Stimulated activated CD4-positive, alpha-beta T cell treated with anti-CD3 and anti-CD28 coated beads, Interleukin-2, amount 100 ng/mL, for 48 hours (primary cell): Measurements from ENCODE around the gene ARAF.
"Not testable (repeated sequence)": the region's sequence is repeated elsewhere in the genome, so short reads cannot be mapped to it uniquely, and the experiment has no call there.

Experiments used
- DNase-seq, 2 donors: peaks; one replicate each; pipeline ENCODE4 v3.0.0-alpha.2; 2020

Gene ARAF

DNA sequence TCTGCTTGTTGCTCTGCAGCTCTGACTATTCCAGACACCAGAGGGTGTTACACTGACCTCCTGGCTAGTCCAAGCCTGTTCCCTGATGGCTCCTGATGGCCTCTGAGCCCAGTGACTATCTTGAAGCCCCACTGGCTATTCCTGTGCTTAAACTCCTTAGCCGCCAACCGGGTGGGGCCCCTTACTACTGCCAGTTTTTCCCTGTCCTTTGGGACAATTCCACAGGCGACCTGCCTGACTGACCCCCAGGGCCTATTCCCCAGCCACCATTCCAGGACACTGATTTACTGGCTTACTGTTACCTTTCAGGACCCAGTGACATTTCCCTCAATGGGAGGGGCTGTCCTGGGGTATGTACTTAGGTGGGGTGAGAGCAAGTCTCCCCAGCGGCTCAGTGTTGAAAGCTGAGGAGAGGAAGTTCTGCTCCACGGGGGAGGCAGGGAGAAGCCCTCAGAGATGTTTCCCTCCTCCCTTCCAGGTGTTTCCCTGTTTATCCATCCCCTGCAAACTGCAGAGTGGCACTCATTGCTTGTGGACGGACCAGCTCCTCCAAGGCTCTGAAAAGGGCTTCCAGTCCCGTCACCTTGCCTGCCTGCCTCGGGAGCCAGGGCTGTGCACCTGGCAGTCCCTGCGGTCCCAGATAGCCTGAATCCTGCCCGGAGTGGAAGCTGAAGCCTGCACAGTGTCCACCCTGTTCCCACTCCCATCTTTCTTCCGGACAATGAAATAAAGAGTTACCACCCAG is 25.2 kb downstream of the ARAF start:
- DNase-seq, result no peak

DNA sequence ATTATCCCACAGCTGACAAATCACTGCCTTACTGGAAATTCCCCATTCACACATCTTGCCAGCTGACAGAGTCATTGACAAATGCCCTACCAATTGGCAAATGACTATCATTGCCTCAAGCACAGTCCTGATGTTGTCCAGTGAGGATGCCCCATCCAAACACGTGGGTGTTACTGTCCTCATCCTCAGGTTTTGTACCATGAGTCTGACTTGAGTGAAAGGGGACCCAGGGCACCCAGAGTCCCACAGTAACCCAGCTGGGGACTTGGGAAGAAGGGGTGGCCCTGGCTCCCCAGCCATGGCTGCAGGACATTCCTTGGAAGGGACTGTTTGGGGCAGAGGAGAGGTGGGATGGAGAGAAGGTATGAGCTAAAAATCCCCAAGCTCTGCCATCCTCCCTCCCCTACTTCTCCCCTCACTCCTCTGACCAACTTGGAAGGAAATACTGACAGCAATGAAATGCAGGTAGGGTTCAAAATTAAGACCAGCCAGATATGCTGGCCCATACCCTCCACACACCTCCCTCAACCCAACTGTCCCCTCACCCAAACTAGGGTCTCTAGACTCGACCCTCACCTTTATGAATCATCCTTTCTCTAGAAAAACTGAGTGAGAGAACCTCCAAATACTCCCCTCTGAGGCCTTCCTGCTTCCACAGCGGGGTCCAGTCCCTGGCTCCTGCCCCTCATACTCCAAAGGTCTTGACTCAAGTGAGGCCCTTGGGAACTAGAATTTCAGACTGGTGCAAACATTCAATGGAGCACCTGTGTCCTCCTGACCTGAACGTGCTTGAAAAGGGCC is 26.3 kb downstream of the ARAF start:
- DNase-seq, result no peak

DNA sequence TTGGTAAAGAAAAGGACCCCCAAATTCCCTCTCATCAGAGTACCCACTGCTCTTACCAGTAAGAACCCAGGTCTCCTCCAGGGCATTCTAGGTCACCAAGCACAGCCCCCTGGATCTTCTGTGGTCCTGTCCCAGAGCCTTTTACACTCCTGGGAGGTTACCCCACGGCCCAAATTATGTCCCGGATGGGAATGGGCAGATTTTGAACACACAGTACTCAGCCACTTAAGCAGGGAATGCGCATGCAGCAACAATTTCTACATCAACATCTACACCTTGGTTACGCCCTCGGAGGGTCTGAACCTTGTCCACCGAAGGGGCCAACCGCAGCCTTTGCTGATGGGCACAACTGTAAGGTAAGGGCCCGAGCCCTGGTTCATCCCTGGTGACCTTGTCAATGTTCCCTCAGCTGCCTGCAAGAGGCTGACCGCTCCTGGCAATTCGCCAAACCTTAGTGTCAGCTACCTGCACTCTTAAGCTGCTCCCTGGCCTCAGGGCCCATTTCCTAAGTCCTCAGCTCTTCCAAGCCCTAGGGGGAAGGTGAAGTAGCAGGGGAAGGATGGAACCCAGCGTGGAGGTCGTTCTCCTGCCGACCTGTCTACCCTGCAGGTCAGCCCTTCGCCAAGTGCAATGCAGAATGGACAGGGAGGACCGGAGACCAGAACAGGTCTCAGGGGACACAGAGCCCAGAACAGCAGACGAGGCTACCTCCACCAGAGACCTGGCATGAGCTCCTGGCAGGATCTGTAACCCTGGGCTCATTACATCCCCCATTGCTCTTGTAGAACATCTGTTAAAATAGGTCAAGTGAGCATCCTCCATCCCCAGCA is 27.1 kb downstream of the ARAF start:
- DNase-seq, result no peak

DNA sequence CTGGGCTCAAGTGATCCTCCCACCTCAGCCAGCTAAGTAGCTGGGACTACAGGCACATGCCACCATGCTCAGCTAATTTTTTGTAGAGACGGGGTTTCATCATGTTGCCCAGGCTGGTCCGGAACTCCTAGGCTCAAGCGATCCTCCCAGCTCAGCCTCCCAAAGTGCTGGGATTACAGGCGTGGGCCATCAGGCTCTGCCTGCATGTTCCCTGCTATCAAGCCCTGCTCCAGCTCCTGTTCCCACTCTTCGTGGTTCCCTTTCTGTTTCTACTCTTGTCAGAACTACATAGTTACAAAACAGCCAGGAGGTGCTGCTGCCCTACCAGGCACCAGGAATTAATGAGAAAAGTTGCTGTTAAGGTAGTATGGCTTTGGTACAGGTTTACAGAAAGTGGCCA is 30.0 kb downstream of the ARAF start:
- no peak for DNase-seq

DNA sequence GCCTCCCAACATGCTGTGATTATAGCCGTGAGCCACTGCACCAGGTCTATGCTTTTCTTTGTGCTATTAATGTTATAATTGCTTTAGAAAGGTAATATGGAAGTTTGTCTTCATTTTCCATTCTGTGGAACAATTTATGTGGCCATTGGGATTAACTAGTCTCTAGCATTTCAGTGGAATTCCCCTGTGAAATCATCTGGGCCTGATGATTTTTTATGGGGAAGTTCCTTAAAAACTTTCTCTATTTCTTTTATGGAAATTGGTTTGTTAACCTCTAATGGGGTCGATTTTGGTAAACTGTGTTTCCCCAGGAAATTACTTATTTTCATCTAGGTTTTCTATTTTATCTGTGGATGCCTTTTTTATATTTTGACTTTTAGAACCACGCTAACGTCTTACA is 32.5 kb downstream of the ARAF start:
- no peak for DNase-seq

DNA sequence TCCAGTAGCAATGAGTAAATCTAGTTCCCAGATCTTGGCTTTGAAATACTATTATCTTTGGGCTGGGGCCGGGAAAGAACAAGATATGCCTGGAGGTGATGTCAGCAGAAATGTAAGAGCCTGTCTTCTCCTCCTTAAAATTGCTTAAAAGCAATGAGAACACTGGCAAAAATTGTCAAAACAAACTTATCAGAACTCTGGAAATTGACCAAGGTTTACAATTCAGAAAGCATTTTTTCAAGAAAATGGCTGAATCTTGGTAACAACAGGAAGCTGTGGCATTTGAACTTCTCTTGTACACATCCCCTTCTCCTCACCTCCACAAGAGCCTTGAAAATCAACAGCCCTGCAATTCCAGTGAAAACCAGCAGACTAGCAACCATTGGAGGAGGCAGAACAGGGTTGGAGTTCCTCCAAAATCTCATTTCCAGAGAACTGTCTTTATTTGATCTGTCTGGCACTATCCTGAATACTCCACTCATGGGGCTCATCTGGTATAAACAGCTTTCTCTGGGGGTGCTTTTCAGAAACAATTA is 34.8 kb downstream of the ARAF start:
- no peak for DNase-seq

DNA sequence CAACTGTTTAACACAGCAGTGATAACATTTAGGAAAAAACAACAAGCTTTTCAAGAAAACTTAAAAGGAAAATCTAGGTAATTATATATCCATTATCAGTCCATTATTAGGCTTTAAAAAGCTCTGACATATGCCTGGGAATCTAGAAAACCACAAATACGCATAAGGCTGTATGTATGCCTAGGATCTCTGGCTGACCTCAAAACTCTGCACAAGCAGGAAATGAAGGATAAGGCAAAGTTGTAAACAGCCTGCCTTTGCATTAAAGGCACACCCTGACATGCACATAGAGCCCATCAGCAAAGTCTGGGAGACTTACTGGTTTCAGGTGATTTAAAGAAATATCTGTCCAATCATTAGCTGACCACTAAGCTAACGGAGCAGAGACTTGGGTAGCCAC is 35.3 kb downstream of the ARAF start:
- no peak for DNase-seq

DNA sequence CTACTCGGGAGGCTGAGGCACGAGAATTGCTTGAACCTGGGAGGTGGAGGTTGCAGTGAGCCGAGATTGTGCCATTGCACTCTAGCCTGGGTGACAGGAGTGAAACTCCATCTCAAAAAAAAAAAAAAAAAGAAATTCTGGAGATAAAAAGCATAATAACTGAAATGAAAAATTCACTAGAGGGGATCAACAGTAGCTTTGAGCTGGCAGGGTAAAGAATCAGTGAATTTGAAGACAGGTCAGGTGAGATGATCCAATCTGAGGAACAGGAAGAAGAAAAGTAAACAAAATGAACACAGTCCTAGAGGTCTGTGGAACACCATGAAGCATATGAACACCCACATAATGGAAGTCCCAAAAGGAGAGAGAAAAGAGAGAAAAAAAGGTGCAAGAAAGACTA is 36.2 kb downstream of the ARAF start:
- DNase-seq, result no peak

DNA sequence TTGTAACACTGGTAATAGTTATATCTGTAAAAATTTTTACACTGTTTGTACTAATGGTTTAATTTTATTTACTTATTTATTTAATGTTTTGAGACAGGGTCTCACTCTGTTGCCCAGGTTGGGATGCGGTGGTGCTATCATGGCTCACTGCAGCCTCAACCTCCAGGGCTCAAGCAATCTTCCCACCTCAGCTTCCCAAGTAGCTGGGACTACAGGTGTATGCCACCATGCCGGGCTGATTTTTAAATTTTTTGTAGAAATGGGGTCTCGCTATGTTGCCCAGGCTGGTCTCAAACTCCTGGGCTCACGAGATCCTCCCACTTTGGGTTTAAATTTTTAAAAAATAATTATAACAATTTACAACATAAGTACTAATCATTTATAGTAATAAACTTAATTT is 42.1 kb downstream of the ARAF start:
- DNase-seq, result not testable (repeated sequence)

DNA sequence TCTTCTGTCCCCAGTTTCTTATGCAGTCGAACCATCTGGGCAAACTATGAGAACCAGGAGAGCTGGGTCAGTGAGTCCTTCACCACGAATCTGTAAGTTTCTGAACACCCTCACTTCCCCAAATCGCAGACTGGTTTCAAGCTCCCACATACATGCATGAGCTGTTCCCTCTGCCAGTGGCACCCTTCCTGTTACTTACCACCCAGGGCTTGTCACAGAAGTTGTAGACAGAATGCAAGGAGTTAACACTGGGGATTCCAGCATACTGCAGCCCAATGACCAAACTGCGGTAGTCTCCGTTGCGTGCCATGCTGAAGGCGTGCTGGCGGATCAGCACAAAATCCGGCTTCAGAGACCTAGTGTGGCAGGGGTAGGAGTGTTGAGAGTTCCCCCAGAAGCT is 44.0 kb downstream of the ARAF start:
- DNase-seq, result no peak

DNA sequence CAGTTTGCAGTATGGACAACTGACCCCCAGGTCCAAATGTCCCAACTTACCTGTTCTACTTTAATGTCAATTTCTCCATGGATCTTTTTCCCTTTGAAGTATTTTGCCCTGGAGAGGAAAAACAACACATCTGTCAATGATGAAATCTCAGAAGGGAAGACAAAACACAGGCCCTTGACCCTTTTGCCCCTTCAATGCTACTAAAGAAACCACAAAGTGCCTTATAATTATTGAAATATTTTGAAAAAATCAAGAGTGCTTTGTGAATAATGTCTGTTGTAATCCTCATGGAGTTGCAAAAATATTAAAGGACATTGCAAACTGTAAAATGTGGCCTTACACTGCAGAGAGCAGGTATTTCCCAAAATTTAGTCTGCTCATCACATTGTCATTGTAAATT is 46.1 kb downstream of the ARAF start:
- no peak for DNase-seq

DNA sequence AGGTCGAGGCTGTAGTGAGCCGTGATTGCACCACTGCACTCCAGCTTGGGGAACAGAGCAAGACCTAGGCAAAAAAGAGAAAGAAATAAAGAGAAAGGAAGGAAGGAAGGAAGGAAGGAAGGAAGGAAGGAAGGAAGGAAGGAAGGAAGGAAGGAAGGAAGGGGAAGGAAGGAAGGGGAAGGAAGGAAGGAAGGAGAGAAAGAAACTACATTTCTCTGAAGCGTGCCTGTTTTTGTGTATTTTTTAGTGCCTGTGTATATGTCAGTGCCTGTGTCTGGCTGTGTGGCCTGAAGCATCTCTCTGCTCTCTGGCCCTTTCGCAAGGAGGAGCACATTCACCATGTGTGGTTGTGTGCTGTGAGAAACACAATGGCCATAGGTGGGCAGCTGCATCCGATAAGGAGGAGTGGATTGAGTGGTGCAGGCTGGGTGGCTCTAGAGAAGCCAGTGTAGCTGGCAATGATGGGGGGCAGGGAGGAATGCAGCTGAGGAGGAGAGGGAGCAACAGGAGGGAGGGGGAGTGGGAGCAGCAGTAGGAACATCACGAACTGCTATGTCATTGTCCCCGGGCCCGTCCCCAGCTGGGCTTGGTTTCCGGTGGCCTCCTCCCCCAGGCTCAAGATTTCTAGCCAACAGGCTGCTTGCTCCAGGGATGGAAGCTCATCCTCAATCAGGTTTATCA is 47.3 kb downstream of the ARAF start:
- no peak for DNase-seq

DNA sequence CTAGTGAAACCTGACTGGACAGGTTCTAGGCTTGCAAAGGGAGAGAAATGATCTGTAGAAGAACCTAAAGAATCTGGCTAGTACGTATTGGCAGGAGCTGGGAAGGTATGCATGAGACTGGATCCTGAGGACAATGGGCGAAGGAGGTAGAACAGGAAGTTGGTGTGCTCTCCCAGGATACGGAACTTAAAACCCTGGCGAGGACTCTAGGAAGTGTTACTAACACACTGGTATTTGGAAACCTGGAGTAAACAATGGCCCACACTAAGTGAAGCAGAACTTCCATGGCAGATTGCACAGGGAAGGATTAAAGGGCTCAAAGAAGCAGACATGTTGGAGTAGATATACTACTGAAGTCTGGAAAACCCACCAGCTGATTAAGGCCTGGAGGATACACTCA is 49.5 kb downstream of the ARAF start:
- DNase-seq, result no peak

DNA sequence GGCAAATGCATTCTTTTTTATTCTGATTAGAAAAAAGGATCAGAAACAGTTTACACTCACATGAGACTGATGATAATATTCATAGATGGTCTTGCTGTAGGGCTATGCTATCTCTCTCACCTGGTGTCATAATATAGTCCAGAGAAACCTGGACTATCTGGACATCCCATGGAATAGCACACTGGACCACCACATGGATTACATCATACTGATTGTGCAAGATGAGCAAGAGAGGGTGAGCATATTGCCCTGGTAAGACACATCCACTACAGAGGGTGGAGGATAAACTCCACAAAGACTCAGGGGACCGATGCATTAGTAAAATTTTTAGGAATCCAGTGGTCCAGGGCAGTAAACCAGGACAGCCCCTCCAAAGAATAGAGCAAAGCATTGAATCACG is 50.5 kb downstream of the ARAF start:
- no peak for DNase-seq

DNA sequence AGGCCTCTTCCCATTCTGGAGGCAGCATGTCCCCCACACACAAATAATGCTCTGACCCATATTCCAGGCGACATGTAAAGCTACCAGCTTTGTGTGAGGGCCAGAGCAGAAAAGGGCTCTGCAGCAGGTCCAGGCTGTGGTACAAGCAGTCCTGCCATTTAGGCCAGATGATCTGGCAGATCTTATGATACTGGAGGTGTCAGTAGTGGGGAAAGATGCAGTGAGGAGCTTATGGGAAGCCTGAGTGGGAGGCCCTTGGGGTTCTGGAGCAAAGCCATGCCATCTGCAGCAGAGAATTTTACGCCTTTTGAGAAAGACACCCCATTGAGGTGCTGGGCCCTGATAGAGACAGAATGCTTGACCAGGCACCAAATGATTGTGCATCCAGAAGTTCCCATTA is 50.9 kb downstream of the ARAF start:
- no peak for DNase-seq

DNA sequence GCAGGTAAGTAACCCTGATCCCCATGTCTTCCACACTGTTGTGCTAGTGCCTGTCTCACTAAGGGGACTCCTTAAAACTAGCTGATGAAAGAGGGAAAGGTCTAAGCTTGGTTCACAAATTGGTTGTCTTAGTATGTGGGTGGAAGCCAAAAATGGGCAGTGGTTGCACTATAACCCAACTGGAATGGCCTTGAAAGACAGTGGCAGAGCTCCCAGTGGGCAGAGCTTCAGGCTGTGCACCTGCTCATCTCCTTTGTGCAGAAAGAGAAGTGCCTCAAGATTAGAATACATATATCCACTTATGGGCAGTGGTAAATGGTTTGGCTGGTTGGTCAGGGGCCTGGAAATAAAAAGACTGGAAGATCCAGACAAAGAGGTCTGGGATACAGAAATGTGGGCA is 51.4 kb downstream of the ARAF start:
- no peak for DNase-seq

DNA sequence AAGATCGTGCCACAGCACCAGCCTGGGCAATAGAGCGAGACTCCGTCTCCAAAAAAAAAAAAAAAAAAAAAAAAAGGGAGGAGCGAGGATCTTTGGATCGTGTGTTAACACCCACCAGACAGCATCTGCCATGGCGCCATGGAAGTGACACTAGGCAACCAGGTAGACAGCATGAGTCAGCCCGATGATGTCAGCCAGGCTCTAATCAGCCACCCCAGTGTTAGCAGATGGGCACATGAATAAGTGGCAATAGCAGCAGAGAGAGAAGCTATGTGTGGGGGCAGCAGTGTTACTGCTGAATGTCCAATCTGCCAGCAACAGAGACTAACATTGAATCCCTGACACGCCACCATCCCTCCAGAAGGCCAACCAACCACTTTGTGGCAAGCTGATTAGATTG is 52.1 kb downstream of the ARAF start:
- DNase-seq, result no peak

DNA sequence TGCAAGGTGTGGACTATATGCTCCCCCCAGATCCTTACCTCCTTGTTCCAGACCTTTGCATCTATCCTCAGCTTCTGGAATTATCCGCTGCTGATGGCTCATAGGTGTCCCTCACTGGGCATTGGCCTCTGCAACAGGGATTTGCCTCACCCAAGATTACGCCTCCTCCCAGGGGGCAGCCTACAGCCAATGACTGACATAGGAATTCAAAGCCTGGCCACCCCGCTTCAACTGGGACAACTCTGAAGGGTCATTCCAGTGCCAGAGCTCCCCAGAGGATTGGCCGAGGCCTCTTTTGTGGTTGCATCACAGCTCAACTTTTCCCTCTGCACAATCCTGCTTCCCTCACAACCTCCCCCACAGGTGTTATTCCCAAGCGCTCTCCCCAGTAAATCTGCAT is 53.6 kb downstream of the ARAF start:
- no peak for DNase-seq

DNA sequence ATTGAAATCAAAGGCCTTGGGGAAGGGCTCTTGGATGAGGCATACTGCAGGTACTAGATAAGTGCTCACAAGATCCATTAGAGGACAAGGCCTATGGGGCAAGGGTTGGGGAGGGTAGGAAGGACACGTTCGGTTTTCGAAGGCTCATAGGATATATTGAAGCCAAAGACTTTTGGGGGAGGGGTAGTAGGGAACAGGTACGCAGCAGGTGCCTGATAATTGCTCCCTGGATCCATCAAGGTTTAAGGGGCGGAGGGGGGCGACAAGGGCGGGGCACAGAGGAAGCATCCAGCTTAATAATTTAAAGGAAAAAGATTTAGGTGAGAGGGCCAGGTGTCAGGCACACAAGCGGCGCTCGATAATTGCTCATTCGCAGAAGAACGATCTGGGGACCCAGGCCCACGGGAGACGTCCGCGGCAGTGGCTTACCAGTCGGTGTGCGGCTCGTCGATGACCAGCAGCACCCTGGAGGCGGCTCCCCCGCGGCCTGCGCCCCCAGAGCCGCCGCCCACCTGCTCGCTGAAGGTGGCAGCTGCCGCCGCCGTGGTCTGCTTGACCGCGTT is 58.0 kb downstream of the ARAF start:
- no peak for DNase-seq

DNA sequence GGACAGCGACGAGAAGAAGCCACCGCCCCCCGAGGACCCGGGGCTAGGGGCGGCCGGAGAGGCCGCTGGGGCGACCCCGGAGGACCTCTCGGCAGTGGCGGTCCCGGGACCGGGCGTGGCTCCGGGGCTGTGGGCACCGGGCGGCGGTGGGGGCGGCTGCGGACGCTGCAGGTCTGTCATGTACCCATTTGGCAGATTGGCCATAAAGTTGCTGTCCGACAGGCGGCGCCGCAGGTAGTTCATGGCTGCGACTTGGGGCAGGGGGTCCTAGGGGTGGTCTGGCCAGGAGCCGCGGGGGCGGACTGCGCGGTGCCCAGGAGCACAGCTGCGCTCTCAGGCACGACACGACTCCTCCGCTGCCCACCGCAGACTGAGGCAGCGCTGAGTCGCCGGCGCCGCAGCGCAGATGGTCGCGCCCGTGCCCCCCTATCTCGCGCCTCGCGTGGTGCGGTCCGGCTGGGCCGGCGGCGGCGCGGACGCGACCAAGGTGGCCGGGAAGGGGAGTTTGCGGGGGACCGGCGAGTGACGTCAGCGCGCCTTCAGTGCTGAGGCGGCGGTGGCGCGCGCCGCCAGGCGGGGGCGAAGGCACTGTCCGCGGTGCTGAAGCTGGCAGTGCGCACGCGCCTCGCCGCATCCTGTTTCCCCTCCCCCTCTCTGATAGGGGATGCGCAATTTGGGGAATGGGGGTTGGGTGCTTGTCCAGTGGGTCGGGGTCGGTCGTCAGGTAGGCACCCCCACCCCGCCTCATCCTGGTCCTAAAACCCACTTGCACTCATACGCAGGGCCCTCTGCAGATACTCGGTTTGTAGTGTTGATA is 58.7 kb downstream of the ARAF start, which contains the start of gene SYN1:
SYN1 (minus strand) TSS at position 372 of the 817 bp plus-strand sequence; CDS start at position 243, 129 bp downstream.
- peak; percentile 64 to 71 for DNase-seq

DNA sequence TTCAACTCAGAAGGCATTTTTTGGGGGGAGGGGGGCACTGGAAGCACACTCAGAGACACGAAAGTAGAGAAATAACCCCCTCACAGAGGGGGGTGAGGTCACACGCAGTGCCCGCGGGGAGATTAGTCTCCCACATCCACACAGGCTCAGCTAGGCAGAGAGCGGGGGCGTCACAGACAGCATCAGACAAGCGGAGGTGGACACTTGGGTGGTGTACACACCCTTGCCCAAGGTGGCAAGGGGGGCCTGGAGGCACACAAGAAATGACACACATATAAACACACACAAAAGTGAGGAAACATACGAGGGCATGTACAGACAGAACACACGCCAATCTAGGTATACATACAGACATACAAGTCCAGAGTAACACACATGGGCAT is 59.3 kb downstream of the ARAF start:
- DNase-seq, result no peak
